ENCODE results near the gene PDAP1.

- TF ChIP-seq, protein P1, sequence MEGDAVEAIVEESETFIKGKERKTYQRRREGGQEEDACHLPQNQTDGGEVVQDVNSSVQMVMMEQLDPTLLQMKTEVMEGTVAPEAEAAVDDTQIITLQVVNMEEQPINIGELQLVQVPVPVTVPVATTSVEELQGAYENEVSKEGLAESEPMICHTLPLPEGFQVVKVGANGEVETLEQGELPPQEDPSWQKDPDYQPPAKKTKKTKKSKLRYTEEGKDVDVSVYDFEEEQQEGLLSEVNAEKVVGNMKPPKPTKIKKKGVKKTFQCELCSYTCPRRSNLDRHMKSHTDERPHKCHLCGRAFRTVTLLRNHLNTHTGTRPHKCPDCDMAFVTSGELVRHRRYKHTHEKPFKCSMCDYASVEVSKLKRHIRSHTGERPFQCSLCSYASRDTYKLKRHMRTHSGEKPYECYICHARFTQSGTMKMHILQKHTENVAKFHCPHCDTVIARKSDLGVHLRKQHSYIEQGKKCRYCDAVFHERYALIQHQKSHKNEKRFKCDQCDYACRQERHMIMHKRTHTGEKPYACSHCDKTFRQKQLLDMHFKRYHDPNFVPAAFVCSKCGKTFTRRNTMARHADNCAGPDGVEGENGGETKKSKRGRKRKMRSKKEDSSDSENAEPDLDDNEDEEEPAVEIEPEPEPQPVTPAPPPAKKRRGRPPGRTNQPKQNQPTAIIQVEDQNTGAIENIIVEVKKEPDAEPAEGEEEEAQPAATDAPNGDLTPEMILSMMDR (IDR thresholded peaks at IDR 0.05), result no peak
- TF ChIP-seq POLR2A (IDR thresholded peaks at IDR 0.05) (no peak), EP300 (IDR thresholded peaks at IDR 0.05) (no peak)
These were observed 38.5 kb downstream of the PDAP1 start for GRCh38 chr7:99369767-99370391.
